HepG2 (cell line): ENCODE results near the gene CHCT1. TPM values are rescaled to one million over a fixed set of nuclear protein-coding genes. Genes with fewer than 3 reads are reported as not detected.

Experiments
- EED ChIP-seq: sonication (generic); formaldehyde crosslinking; IDR thresholded peaks from 2 replicates; pipeline ENCODE4 v1.5.0; 2020; ENCODE audit warnings: mild to moderate bottlenecking, missing genetic modification reagents
- FOXK2 ChIP-seq: fragments of 450-650 bp; IDR thresholded peaks from 2 replicates; pipeline ENCODE4 v1.6.1; 2016
- MEIS2 ChIP-seq: sonication (generic); formaldehyde crosslinking; IDR thresholded peaks from 2 replicates; pipeline ENCODE4 v1.9.0; 2021; ENCODE audit warnings: mild to moderate bottlenecking, missing genetic modification reagents
- PAWR ChIP-seq: sonication (generic); formaldehyde crosslinking; IDR thresholded peaks from 2 replicates; pipeline ENCODE4 v1.4.0; 2020; ENCODE audit warnings: missing genetic modification reagents, mild to moderate bottlenecking, borderline replicate concordance
- TCF7 ChIP-seq: sonication (generic); IDR thresholded peaks from 2 replicates; pipeline ENCODE4 v1.6.1; 2016; ENCODE audit warnings: antibody characterized with exemption, low read depth
- YY1 ChIP-seq: IDR thresholded peaks from 2 replicates; pipeline ENCODE4 v1.6.1; 2011; ENCODE audit warnings: low read length, low read depth, moderate library complexity, mild to moderate bottlenecking; ENCODE audit not compliant: insufficient read depth, insufficient replicate concordance
- ZNF205 ChIP-seq: IDR thresholded peaks from 2 replicates; pipeline ENCODE4 v1.6.1; 2018; ENCODE audit warnings: missing biosample characterization, missing genetic modification reagents
- ZNF335 ChIP-seq: sonication (generic); formaldehyde crosslinking; IDR thresholded peaks from 2 replicates; pipeline ENCODE4 v1.4.0; 2020; ENCODE audit warnings: missing genetic modification reagents
- ZNF441 ChIP-seq: sonication (generic); formaldehyde crosslinking; IDR thresholded peaks from 2 replicates; pipeline ENCODE4 v1.7.0; 2021; ENCODE audit warnings: missing genetic modification reagents, borderline replicate concordance
- ZNF569 ChIP-seq: sonication (generic); formaldehyde crosslinking; IDR thresholded peaks from 2 replicates; pipeline ENCODE4 v1.5.0; 2020; ENCODE audit warnings: mild to moderate bottlenecking, missing genetic modification reagents, moderate library complexity, borderline replicate concordance
- ZNF7 ChIP-seq: IDR thresholded peaks from 2 replicates; pipeline ENCODE4 v1.6.1; 2016; ENCODE audit warnings: missing biosample characterization, missing genetic modification reagents
- polyA plus RNA-seq, 8 experiments: library from polyadenylated mRNA; depleted of rRNA in 3 of 8; stranded (reverse) in 7 of 8; unstranded in 1 of 8; fragments of >200 nt; fragmentation: Illumina TruSeq in 4 of 8; extraction: Trizol in 4 of 8; gene quantifications; 2 replicates each; pipeline versions ENCODE4 v1.2.1 to v1.2.3, GENCODE V29; 2011 to 2016; ENCODE audit warnings: low read depth in 4 of 8, missing spikeins in 1 of 8, mixed read lengths in 1 of 8; ENCODE audit not compliant: insufficient read depth in 1 of 8
- total RNA-seq, 5 experiments: library from RNA; depleted of rRNA; stranded (reverse); fragments of >200 nt; fragmentation: Illumina TruSeq; extraction: Trizol; gene quantifications; 2 replicates each; pipeline ENCODE4 v1.2.3, GENCODE V29; 2016; ENCODE audit warnings: low read depth in 1 of 5
- TF ChIP-seq, protein P1 (sequence below): sonication (generic); formaldehyde crosslinking; IDR thresholded peaks from 2 replicates; pipeline ENCODE4 v1.5.0; 2020; ENCODE audit warnings: mild to moderate bottlenecking, missing genetic modification reagents
- TF ChIP-seq, protein P2 (sequence below): sonication (generic); formaldehyde crosslinking; IDR thresholded peaks from 2 replicates; pipeline ENCODE4 v1.4.0; 2020; ENCODE audit warnings: missing genetic modification reagents, mild to moderate bottlenecking, borderline replicate concordance
- TF ChIP-seq, protein P3 (sequence below): sonication (generic); formaldehyde crosslinking; IDR thresholded peaks from 2 replicates; pipeline ENCODE4 v1.5.0; 2020; ENCODE audit warnings: mild to moderate bottlenecking, missing genetic modification reagents, borderline replicate concordance
- TF ChIP-seq, protein P4 (sequence below): sonication (generic); formaldehyde crosslinking; IDR thresholded peaks from 2 replicates; pipeline ENCODE4 v1.5.1; 2020; ENCODE audit warnings: mild to moderate bottlenecking, missing genetic modification reagents, borderline replicate concordance
- TF ChIP-seq, protein P5 (sequence below): sonication (generic); formaldehyde crosslinking; IDR thresholded peaks from 2 replicates; pipeline ENCODE4 v1.5.1; 2020; ENCODE audit warnings: missing genetic modification reagents, mild to moderate bottlenecking, borderline replicate concordance

Gene CHCT1
- total and polyA plus RNA-seq, 2 of the 13 experiments (the other 11 are each of a cell fraction or from before 2014, with no cell fraction given), result not detected

DNA sequence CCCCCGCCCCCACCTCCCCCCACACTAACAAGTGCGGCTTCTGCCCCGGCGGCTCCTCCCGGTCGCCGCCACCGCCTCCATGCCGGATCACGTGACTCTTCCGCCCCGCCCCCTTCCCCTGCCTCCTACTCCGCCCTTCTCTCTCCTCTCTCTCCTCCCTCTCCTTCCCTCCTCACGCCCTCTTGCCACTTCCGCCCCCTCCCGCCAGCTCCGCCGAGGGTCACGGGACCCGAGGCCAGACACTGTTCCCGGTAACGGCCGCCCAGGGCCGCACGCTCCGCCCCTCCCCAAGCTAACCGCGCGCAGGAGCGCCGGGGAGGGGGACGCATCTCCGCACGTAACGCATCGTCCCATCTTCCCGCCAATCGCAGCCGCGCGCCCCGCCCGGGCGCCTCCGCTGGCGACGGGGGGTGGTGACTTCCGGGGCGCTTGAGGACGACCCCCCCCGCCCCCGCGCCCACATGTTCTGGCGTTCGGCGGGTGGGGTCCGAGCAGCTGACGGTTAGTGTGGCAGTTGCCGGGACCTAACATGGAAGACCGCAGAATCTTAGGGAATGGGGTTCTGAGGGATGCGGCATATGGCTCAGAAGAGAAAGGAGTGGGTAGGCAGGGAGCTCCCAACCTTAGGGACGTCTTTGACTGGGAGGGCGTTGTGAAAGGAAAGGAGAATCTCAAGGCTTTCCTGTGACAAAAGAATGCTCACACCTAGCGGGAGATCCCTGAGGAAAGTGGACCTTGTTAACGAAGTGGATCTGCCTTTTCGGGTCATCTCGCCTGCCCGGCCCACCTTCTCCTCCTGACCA is 30.0 kb upstream of the CHCT1 start, which contains the start of gene USP32 (continued):
- TF ChIP-seq, protein P1, sequence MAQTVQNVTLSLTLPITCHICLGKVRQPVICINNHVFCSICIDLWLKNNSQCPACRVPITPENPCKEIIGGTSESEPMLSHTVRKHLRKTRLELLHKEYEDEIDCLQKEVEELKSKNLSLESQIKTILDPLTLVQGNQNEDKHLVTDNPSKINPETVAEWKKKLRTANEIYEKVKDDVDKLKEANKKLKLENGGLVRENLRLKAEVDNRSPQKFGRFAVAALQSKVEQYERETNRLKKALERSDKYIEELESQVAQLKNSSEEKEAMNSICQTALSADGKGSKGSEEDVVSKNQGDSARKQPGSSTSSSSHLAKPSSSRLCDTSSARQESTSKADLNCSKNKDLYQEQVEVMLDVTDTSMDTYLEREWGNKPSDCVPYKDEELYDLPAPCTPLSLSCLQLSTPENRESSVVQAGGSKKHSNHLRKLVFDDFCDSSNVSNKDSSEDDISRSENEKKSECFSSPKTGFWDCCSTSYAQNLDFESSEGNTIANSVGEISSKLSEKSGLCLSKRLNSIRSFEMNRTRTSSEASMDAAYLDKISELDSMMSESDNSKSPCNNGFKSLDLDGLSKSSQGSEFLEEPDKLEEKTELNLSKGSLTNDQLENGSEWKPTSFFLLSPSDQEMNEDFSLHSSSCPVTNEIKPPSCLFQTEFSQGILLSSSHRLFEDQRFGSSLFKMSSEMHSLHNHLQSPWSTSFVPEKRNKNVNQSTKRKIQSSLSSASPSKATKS, result no peak
- TF ChIP-seq ZNF7 (CRISPR knock-in tag), result no peak
- TF ChIP-seq, protein P2, sequence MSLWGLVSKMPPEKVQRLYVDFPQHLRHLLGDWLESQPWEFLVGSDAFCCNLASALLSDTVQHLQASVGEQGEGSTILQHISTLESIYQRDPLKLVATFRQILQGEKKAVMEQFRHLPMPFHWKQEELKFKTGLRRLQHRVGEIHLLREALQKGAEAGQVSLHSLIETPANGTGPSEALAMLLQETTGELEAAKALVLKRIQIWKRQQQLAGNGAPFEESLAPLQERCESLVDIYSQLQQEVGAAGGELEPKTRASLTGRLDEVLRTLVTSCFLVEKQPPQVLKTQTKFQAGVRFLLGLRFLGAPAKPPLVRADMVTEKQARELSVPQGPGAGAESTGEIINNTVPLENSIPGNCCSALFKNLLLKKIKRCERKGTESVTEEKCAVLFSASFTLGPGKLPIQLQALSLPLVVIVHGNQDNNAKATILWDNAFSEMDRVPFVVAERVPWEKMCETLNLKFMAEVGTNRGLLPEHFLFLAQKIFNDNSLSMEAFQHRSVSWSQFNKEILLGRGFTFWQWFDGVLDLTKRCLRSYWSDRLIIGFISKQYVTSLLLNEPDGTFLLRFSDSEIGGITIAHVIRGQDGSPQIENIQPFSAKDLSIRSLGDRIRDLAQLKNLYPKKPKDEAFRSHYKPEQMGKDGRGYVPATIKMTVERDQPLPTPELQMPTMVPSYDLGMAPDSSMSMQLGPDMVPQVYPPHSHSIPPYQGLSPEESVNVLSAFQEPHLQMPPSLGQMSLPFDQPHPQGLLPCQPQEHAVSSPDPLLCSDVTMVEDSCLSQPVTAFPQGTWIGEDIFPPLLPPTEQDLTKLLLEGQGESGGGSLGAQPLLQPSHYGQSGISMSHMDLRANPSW (CRISPR knock-in tag), result no peak
- TF ChIP-seq ZNF335 (CRISPR knock-in tag), result no peak
- TF ChIP-seq ZNF569 (CRISPR knock-in tag), result peak; percentile 25; the same call in 1 of the 2 replicates
- no peak for TF ChIP-seq FOXK2
- TF ChIP-seq TCF7, result no peak
- TF ChIP-seq, protein P3, sequence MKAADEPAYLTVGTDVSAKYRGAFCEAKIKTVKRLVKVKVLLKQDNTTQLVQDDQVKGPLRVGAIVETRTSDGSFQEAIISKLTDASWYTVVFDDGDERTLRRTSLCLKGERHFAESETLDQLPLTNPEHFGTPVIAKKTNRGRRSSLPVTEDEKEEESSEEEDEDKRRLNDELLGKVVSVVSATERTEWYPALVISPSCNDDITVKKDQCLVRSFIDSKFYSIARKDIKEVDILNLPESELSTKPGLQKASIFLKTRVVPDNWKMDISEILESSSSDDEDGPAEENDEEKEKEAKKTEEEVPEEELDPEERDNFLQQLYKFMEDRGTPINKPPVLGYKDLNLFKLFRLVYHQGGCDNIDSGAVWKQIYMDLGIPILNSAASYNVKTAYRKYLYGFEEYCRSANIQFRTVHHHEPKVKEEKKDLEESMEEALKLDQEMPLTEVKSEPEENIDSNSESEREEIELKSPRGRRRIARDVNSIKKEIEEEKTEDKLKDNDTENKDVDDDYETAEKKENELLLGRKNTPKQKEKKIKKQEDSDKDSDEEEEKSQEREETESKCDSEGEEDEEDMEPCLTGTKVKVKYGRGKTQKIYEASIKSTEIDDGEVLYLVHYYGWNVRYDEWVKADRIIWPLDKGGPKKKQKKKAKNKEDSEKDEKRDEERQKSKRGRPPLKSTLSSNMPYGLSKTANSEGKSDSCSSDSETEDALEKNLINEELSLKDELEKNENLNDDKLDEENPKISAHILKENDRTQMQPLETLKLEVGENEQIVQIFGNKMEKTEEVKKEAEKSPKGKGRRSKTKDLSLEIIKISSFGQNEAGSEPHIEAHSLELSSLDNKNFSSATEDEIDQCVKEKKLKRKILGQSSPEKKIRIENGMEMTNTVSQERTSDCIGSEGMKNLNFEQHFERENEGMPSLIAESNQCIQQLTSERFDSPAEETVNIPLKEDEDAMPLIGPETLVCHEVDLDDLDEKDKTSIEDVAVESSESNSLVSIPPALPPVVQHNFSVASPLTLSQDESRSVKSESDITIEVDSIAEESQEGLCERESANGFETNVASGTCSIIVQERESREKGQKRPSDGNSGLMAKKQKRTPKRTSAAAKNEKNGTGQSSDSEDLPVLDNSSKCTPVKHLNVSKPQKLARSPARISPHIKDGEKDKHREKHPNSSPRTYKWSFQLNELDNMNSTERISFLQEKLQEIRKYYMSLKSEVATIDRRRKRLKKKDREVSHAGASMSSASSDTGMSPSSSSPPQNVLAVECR (CRISPR knock-in tag), result peak; percentile 94
- TF ChIP-seq, protein P4, sequence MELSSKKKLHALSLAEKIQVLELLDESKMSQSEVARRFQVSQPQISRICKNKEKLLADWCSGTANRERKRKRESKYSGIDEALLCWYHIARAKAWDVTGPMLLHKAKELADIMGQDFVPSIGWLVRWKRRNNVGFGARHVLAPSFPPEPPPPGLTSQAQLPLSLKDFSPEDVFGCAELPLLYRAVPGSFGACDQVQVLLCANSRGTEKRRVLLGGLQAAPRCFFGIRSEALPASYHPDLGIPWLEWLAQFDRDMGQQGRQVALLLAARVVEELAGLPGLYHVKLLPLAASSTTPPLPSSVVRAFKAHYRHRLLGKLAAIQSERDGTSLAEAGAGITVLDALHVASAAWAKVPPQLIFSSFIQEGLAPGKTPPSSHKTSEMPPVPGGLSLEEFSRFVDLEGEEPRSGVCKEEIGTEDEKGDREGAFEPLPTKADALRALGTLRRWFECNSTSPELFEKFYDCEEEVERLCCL (CRISPR knock-in tag), result no peak
- TF ChIP-seq ZNF441 (CRISPR knock-in tag), result no peak; the same call in 1 of the 2 replicates
- no peak for TF ChIP-seq EED (CRISPR knock-in tag)
- no peak; the same call in 1 of the 2 replicates for TF ChIP-seq PAWR (CRISPR knock-in tag)
- TF ChIP-seq, protein P5, sequence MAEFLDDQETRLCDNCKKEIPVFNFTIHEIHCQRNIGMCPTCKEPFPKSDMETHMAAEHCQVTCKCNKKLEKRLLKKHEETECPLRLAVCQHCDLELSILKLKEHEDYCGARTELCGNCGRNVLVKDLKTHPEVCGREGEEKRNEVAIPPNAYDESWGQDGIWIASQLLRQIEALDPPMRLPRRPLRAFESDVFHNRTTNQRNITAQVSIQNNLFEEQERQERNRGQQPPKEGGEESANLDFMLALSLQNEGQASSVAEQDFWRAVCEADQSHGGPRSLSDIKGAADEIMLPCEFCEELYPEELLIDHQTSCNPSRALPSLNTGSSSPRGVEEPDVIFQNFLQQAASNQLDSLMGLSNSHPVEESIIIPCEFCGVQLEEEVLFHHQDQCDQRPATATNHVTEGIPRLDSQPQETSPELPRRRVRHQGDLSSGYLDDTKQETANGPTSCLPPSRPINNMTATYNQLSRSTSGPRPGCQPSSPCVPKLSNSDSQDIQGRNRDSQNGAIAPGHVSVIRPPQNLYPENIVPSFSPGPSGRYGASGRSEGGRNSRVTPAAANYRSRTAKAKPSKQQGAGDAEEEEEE (CRISPR knock-in tag), result no peak; the same call in 1 of the 2 replicates
- peak; percentile 60 for TF ChIP-seq YY1
- no peak; the same call in 1 of the 2 replicates for TF ChIP-seq ZNF205 (CRISPR knock-in tag)
- TF ChIP-seq MEIS2 (CRISPR knock-in tag), result peak; percentile 32; the same call in 1 of the 2 replicates
